Progenitor cell of endocrine pancreas (in vitro differentiated cells): ENCODE measurements around the gene ZC3H12D. TPM values are rescaled to one million over a fixed set of nuclear protein-coding genes. Genes with fewer than 3 reads are reported as not detected.

Experiments
- DNase-seq: peaks from one replicate; pipeline ENCODE4 v3.0.0; 2021; ENCODE audit warnings: low spot score; ENCODE audit not compliant: unreplicated experiment
- H3K27ac Mint-ChIP-seq: 2 replicates; pipeline ENCODE4 v1.8.0; 2021; ENCODE audit warnings: mild to moderate bottlenecking, moderate library complexity, mixed read lengths
- H3K27me3 Mint-ChIP-seq: 2 replicates; pipeline ENCODE4 v1.8.0; 2021; ENCODE audit warnings: mixed read lengths
- H3K36me3 Mint-ChIP-seq: 2 replicates; pipeline ENCODE4 v1.8.0; 2022; ENCODE audit warnings: mixed read lengths; ENCODE audit not compliant: insufficient read depth
- H3K4me1 Mint-ChIP-seq: 2 replicates; pipeline ENCODE4 v1.8.0; 2021; ENCODE audit warnings: low read depth, mixed read lengths
- H3K4me3 Mint-ChIP-seq: 2 replicates; pipeline ENCODE4 v1.8.0; 2021; ENCODE audit warnings: low read depth, mild to moderate bottlenecking, moderate library complexity, mixed read lengths
- H3K9me3 Mint-ChIP-seq: 2 replicates; pipeline ENCODE4 v1.8.0; 2021; ENCODE audit warnings: low read depth, mixed read lengths
- total RNA-seq: library from RNA; stranded (reverse); gene quantifications from 2 replicates; pipeline ENCODE4 v1.2.1, GENCODE V29; 2021
- TF ChIP-seq, protein P1 (sequence below): fragments of 200-600 bp; sonication (generic); IDR thresholded peaks from one replicate; pipeline ENCODE4 v1.5.0; 2021; ENCODE audit warnings: antibody characterized with exemption, mild to moderate bottlenecking; ENCODE audit not compliant: unreplicated experiment

ZC3H12D gene
- total RNA-seq, 1 donor from 2014 or later: 0.48 TPM

DNA sequence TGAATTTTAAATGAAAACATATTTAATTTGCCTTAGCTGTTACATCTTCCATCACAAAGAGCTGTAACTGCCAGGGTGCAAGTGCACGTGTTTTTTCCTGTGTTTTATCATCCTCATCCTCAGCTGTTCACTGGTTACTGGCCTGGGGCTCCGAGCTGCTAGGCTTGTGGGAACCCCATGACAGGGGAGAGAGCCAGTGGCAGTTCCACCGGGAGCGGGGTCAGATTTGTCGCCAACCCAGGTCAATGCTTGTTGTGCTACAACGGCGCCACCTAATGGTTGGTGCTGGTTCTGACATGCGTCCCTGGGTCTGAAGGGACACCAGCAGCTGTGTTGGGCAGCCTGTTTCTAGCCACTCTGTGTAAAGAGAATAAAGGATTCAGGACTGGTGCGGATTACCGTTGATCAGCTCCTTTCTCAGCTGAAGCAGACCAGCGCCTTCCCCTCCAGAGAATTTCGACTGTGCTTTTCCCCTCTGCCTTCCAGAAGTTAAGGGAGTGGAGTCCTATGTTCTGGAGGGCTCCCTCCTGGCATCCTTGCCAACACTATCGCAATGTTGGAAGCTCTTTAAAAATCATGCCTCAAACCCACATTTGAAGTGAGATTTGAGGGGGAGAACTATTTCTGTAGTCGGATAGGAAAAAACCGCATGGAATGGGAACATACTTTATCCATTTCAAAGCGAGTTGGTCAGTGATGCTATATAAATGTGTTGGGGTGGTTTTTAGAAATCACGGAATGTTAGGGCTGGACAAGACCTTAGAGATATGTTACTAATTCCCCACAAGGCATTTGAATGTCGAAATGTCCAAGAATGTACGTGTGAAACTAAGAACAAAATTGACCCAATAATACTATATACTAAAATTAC, 52.7 kb downstream of the ZC3H12D start:
- H3K9me3 Mint-ChIP-seq: no peaks in the 10 kb centered on the region
- H3K36me3 Mint-ChIP-seq: no peaks in the 10 kb centered on the region
- H3K4me3 Mint-ChIP-seq: no peak overlapping the region
- H3K4me1 Mint-ChIP-seq: no peaks in the 10 kb centered on the region
- no peak overlapping the region for H3K27ac Mint-ChIP-seq
- DNase-seq: peak; percentile 93
- TF ChIP-seq, protein P1, sequence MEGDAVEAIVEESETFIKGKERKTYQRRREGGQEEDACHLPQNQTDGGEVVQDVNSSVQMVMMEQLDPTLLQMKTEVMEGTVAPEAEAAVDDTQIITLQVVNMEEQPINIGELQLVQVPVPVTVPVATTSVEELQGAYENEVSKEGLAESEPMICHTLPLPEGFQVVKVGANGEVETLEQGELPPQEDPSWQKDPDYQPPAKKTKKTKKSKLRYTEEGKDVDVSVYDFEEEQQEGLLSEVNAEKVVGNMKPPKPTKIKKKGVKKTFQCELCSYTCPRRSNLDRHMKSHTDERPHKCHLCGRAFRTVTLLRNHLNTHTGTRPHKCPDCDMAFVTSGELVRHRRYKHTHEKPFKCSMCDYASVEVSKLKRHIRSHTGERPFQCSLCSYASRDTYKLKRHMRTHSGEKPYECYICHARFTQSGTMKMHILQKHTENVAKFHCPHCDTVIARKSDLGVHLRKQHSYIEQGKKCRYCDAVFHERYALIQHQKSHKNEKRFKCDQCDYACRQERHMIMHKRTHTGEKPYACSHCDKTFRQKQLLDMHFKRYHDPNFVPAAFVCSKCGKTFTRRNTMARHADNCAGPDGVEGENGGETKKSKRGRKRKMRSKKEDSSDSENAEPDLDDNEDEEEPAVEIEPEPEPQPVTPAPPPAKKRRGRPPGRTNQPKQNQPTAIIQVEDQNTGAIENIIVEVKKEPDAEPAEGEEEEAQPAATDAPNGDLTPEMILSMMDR: peak; percentile 96
- H3K27me3 Mint-ChIP-seq: peaks cover 36% of the 10 kb centered on the region

DNA sequence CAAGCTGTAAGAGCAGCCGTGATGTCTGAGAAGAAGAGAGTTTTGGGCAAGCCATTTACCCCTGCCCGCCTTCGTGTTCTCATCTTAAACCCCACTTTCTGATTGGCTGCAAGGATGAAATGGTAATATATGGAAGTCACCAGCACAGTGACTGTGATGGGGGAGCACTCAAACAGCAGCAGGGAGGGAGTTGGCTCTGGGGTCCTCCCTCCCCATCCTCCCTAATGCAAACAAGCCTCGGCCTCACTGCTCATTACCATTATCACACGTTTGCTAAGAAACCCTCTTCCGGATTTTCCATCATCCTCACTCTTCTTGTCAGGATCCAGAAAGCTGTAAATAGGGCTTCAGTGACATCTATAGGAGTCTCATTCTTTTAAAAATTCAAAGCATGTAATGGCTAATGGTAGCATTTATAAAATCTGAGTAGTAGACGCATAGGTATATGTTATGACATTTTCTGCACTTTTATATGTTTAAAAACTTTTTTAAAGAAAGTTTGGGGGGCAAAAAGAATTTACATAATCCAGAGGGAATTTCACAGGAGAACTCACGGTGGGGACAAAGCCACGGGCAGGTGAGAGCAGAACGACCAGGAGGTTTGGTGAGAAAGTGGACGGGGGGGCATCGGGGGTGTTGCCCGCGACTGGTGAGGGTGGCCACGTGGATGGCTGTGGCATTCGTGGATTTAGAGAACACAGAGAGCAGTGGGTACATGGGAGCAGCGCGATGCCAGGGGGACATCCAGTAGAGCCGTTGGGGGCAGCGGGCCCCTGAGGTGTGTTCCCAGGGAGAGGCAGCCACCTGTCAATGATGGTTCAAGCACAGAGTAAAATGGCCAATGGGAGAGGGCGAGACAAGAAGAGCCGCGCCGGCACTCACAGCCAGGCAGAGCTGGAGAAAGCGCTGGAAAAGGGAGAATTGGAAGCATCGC, 55.1 kb downstream of the ZC3H12D start:
- Mint-ChIP-seq H3K27ac (no peak overlapping the region), H3K4me3 (no peak overlapping the region), H3K4me1 (no peaks in the 10 kb centered on the region), H3K36me3 (no peaks in the 10 kb centered on the region), H3K27me3 (peaks cover 55% of the 10 kb centered on the region), H3K9me3 (no peaks in the 10 kb centered on the region)
- TF ChIP-seq, protein P1: no peak
- no peak for DNase-seq

DNA sequence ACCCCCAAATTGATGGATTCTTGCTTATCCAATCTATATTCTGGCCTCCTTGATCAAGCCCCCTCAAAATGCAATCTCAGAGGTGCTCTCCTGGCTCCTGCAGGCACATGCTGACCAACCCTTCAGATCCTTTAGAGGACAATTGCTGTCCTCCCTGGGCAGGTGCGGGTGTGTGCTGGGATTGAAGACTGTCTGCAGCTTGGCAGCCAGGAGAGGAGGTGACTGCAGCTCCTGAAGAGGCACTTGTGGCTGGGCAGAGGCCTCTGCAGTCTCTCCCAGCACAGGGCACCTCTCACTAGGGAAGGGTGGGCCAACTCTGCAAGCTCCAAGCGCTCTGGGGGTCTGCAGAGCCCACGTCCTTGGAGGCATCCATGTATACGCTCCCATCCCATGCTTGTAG, 56.2 kb downstream of the ZC3H12D start:
- H3K27ac Mint-ChIP-seq: no peak overlapping the region
- H3K4me1 Mint-ChIP-seq: peaks cover 3% of the 10 kb centered on the region
- DNase-seq: no peak
- no peak overlapping the region for H3K4me3 Mint-ChIP-seq
- H3K27me3 Mint-ChIP-seq: peaks cover 51% of the 10 kb centered on the region
- no peaks in the 10 kb centered on the region for H3K36me3 Mint-ChIP-seq
- no peaks in the 10 kb centered on the region for H3K9me3 Mint-ChIP-seq
- TF ChIP-seq, protein P1: no peak

DNA sequence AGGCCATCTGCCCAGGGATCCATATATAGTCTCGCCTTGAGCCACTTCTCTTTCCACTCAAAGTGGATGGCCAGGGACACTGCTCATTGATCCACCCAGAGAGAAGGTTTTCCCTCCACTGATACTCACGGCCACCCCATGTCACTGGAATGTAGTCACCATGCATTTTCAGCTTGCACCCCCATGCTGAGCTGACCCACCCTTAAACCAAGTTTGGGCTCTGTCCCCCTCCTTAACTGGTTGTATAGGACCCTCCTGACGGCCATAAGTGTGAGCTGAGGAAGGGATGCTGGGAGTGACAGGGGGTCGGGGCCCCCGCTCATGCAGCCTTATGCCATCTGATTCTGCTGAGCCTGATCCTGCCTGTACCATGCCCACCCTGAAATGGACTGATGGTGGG, 59.1 kb downstream of the ZC3H12D start:
- peaks cover 5% of the 10 kb centered on the region for H3K4me1 Mint-ChIP-seq
- TF ChIP-seq, protein P1: no peak
- peaks cover 49% of the 10 kb centered on the region for H3K27me3 Mint-ChIP-seq
- H3K36me3 Mint-ChIP-seq: no peaks in the 10 kb centered on the region
- no peak overlapping the region for H3K4me3 Mint-ChIP-seq
- no peak for DNase-seq
- H3K9me3 Mint-ChIP-seq: no peaks in the 10 kb centered on the region
- no peak overlapping the region for H3K27ac Mint-ChIP-seq

DNA sequence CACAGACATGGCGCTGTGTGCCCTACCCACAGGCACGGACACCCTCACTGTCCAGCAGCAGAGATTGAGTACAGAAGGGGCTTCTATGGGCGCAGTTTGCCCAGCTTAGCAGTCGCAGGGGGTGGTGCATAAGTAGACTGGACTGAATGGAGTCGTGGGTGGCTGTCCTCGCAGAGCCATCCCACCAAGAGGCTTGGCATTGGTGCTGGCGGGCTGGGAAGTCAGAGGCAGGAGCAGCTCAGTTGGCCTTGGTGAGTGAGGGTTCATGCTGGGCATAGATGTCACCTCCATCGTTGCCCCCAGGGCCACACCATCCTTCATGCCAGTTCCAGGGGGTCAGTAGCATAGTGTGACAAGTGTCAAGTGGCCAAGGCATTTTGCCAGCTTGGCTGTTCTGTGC, 59.6 kb downstream of the ZC3H12D start:
- H3K27ac Mint-ChIP-seq: no peak overlapping the region
- H3K36me3 Mint-ChIP-seq: no peaks in the 10 kb centered on the region
- peaks cover 5% of the 10 kb centered on the region for H3K4me1 Mint-ChIP-seq
- H3K9me3 Mint-ChIP-seq: no peaks in the 10 kb centered on the region
- no peak overlapping the region for H3K4me3 Mint-ChIP-seq
- H3K27me3 Mint-ChIP-seq: peaks cover 49% of the 10 kb centered on the region
- DNase-seq: no peak
- TF ChIP-seq, protein P1: no peak
